HCT116 (cell line): ENCODE measurements around the gene MOV10L1.

ENCODE experiments used
- CEBPB ChIP-seq: IDR thresholded peaks from 2 replicates; pipeline ENCODE4 v1.6.1; 2012; ENCODE audit warnings: low read depth
- CTCF ChIP-seq, 3 experiments: fragments of 200-600 bp in 1 of 3; sonication (generic) in 1 of 3; IDR thresholded peaks in 2 of 3; conservative IDR thresholded peaks in 1 of 3; 2 replicates each; pipeline ENCODE4 v1.5.1; 2012 to 2017; ENCODE audit warnings: low read depth in 2 of 3, low read length in 2 of 3, antibody characterized with exemption in 1 of 3, borderline replicate concordance in 1 of 3, control low read depth in 1 of 3, mild to moderate bottlenecking in 1 of 3, mixed read lengths in 1 of 3, mixed run types in 1 of 3, moderate library complexity in 1 of 3; ENCODE audit not compliant: insufficient read depth in 1 of 3
- JUND ChIP-seq: IDR thresholded peaks from 2 replicates; pipeline ENCODE4 v1.6.1; 2012
- MAX ChIP-seq: IDR thresholded peaks from 2 replicates; pipeline ENCODE4 v1.6.1; 2012
- POLR2A ChIP-seq: IDR thresholded peaks from 2 replicates; pipeline ENCODE4 v1.7.0; 2011; ENCODE audit warnings: borderline replicate concordance; ENCODE audit not compliant: insufficient read depth, insufficient read length; ENCODE audit errors: extremely low read depth
- RAD21 ChIP-seq: IDR thresholded peaks from 2 replicates; pipeline ENCODE4 v1.6.1; 2012; ENCODE audit warnings: low read depth, mild to moderate bottlenecking
- TCF7L2 ChIP-seq: IDR thresholded peaks from 2 replicates; pipeline ENCODE4 v1.7.0; 2011; ENCODE audit warnings: borderline replicate concordance, inconsistent platforms; ENCODE audit not compliant: insufficient read depth, insufficient read length; ENCODE audit errors: extremely low read depth

- TF ChIP-seq RAD21, result no peak
- TF ChIP-seq CTCF (IDR thresholded peaks at IDR 0.05 in 2 of 3, conservative IDR thresholded peaks at IDR 0.05 in 1 of 3; ENCODE audit: borderline replicate concordance in 1 of 3, insufficient read depth in 1 of 3, low read depth in 2 of 3, low read length in 2 of 3), result no peak
- no peak for TF ChIP-seq CEBPB
- no peak for TF ChIP-seq TCF7L2
- no peak for TF ChIP-seq MAX
- no peak for TF ChIP-seq POLR2A
- TF ChIP-seq JUND, result no peak
Observed at GRCh38 chr22:50068096-50068495, 21.7 kb upstream of the MOV10L1 start.
